Motor neuron (in vitro differentiated cells): ENCODE results near the gene ST3GAL2. TPM values are rescaled to one million over a fixed set of nuclear protein-coding genes. Genes with fewer than 3 reads are reported as not detected.

ENCODE experiments used
- ATAC-seq, 8 experiments: fragments of 200-7000 bp; cut with Tn5 transposase; replicated peaks in 6 of 8; 2 replicates each; pipeline ENCODE4 v1.8.0; 2021; ENCODE audit warnings: mild to moderate bottlenecking in 8 of 8, moderate library complexity in 8 of 8
- H3K27ac ChIP-seq, 2 donors: fragments of 250-450 bp; sonication (Bioruptor Pico); 2 replicates each; pipeline ENCODE4 v1.9.0; 2021; ENCODE audit warnings: antibody characterized with exemption in 2 of 2, mild to moderate bottlenecking in 2 of 2, moderate library complexity in 1 of 2
- H3K4me1 ChIP-seq, 2 donors: fragments of 250-450 bp; sonication (Bioruptor Pico); replicated peaks in 1 of 2; 2 replicates each; pipeline ENCODE4 v1.6.1; 2021; ENCODE audit warnings: antibody characterized with exemption in 2 of 2, mild to moderate bottlenecking in 2 of 2, moderate library complexity in 1 of 2
- H3K4me3 ChIP-seq, 5 donors: fragments of 250-450 bp; sonication (Bioruptor Pico); 2 replicates each; pipeline ENCODE4 v1.9.0; 2021; ENCODE audit warnings: antibody characterized with exemption in 5 of 5, mild to moderate bottlenecking in 5 of 5, moderate library complexity in 4 of 5
- WGBS, 10 experiments: fragments of 450-650 bp; shearing (Covaris generic); methylation state at CpG; one replicate each; pipeline ENCODE4 v1.0.0; 2022; 5-methylcytosine and 5-hydroxymethylcytosine counted together
- in situ Hi-C, 9 experiments: fragments of 400-800 bp; cut with MboI; loops; one replicate each; pipeline ENCODE4 v1.15.0; 2021; ENCODE audit warnings: low sequenced_read_pairs in 9 of 9, low pct_unique_long_range_greater_than_20kb in 2 of 9; ENCODE audit not compliant: unreplicated experiment in 9 of 9
- total RNA-seq, 8 experiments: library from RNA; unstranded; fragments of 300-600 nt; gene quantifications; 2 replicates each; pipeline versions ENCODE4 v1.2.3 to v1.2.4, GENCODE V29; 2022

Gene ST3GAL2, protein sequence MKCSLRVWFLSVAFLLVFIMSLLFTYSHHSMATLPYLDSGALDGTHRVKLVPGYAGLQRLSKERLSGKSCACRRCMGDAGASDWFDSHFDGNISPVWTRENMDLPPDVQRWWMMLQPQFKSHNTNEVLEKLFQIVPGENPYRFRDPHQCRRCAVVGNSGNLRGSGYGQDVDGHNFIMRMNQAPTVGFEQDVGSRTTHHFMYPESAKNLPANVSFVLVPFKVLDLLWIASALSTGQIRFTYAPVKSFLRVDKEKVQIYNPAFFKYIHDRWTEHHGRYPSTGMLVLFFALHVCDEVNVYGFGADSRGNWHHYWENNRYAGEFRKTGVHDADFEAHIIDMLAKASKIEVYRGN
- 10 to 100 TPM; 14.2 to 35.6 (median 22.0) TPM for total RNA-seq

DNA sequence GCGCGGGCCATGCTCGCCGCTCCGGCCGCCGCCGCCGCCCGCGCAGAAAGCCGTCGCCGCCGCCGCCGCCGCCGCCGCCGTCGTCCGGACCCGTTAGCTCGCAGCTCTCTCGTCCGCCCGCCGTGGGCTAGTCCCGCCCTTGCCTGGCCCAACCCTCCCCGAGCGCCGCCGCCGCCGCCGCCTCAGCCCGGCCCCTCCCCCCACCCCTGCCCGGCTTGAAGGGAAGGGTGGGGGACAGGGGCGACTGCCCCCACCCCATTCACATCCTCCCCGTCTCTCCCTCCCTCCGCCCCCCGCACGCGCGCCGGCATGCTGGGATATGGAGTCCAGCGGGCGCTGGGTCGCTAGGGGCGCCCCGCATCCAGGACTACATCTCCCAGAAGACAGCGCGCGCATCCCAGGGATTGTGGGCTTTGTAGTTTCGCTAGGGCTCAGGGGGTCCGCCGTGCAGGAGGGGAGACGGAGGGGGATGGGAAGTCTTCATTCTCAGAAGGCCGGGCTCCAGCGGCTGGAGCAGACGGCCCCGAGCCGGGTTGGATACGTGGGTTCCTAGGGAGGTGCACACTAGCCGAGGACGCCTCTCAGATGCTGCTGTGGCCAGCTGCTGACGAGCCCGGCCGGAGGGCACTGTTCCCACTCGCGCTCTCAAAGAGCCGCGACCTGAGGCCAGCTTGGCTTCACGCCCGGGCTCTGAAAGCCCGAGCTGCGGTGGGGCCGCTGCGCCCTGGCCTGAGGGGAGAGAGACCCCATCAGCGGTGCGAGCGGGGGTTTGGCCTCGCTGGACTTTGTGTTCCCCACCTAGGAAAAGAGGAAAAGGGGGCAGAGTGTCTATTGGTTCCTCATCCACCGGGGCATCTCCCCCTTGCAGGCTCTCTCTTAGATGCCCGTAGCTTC, at the start of gene ST3GAL2:
Gene ST3GAL2, minus strand, starts transcription at position 132 of the 894 bp plus-strand sequence. CDS start 40,570 bp downstream, outside the sequence.
- peak within 1 kb of the TSS; percentile 48 to 97 (median 69) for H3K4me3 ChIP-seq
- 0 to 17% (median 12%) methylated on average over 2 to 22 of the region's 86 CpGs; no CpG with 5 or more reads in 6 of the 10 experiments for whole genome bisulfite sequencing, 10 experiments
- H3K27ac ChIP-seq = peak within 1 kb of the TSS; percentile 74 to 83
- H3K4me1 ChIP-seq = peaks cover 15 to 21% of the 10 kb centered on the region in 2 donors
- in situ Hi-C loops = no loop called here
- ATAC-seq = peak; percentile 88 to 93 (median 90)

DNA sequence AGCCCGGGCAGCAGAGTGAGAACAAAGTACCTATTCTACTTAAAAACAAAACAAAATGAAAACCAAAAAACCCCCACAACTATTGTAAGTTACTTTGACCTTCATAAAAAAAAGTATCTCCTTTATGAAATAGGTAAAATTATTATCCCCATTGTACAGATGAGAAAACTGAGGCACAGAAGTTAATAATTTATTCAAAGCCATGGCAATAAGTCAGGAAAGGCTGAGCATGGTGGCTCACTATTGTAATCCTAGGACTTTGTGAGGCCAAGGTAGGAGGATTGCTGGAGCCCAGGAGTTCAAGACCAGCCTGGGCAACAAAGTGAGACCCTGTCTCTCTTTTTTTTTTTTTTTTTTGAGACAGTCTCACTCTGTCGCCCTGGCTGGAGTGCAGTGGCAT, 46.0 kb upstream of the ST3GAL2 start:
- no peak overlapping the region for H3K4me3 ChIP-seq
- no peak overlapping the region for H3K27ac ChIP-seq
- in situ Hi-C loops = no loop called here
- whole genome bisulfite sequencing, 10 experiments = 83 to 100% (median 93%) methylated on average over 1 of the region's 2 CpGs; no CpG with 5 or more reads in 6 of the 10 experiments
- H3K4me1 ChIP-seq = no peaks in the 10 kb centered on the region
- no peak for ATAC-seq

DNA sequence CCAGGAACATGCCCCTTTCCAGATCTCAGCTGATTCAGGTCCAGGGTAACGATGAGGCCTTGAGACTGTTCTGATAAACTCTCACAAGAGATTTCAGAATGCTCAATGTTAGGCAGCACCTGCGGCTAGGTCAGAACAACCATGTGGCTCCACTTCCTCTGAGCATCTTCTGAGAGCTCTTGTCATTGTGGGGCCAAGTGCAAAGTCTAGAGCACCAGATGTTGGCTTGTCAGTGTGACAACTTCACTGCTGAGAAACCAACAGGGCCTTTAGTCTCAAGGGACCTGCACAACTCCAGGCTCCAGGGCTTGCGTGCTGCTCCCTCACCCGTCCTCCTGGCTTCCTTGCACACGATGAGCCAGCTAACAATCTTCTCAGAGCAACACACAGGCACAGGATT, 44.5 kb upstream of the ST3GAL2 start:
- in situ Hi-C loops = no loop called here
- ATAC-seq = no peak
- Histone ChIP-seq H3K4me3 (no peak overlapping the region), H3K27ac (no peak overlapping the region), H3K4me1 (no peaks in the 10 kb centered on the region)
- 20 to 92% (median 83%) methylated on average over 1 to 3 of the region's 5 CpGs; no CpG with 5 or more reads in 7 of the 10 experiments for WGBS, 10 experiments

DNA sequence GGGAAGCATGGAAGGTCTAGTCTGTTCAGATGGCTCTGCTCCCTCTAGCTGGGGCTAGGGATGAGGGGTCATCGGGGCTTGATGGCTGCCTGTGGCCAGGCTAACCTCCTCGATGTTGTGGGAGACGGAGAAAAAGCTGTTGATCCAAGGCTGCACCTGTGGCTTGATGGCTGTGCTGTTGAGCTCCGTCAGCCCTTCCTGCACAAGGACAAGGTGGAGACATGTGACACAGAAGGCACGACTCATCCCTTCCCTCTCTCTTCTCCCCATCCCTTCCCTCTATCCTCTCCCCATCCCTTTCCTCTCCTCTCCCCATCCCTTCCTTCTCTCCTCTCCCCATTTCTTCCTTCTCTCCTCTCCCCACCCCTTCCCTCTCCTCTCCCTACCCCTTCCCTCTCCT, 43.7 kb upstream of the ST3GAL2 start:
- ATAC-seq = peak in 5 of 8 experiments; percentile 31 to 72 (median 38)
- Histone ChIP-seq H3K27ac (no peak overlapping the region), H3K4me3 (no peak overlapping the region), H3K4me1 (no peaks in the 10 kb centered on the region)
- in situ Hi-C loops = no loop called here
- WGBS, 10 experiments = 60 to 100% (median 86%) methylated on average over 1 to 3 of the region's 5 CpGs; no CpG with 5 or more reads in 6 of the 10 experiments

DNA sequence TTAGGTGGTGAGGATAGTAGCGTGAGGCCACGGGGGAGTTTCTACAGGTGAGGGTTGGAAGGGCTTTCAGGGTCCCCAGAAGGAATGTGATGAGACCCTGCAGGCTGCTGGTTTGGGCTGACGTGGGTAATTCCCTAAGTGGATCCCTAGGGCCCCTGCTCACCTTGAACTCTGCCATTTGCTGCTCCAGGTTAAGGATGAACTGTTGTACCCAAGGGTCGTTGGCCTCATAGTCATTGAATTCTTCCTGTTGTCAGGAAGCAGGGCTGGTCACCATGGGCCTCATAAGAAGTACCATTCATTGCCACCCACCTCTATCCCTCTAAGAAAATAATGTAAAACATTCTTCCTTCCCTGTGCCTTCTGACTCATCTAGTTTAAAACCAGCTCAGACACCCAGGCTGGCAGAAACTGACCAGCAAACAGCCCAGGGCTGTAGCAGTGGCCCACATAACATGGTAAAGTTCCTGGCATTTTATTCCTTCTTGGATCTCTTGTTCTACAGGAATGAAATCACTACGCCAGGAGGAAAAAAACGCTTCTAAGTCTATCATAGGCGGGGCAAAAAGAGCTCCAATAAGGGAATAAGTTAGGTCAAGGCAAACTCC, 43.1 kb upstream of the ST3GAL2 start:
- 60 to 100% (median 84%) methylated on average over 1 to 5 of the region's 7 CpGs; no CpG with 5 or more reads in 2 of the 10 experiments for WGBS, 10 experiments
- no peak for ATAC-seq

DNA sequence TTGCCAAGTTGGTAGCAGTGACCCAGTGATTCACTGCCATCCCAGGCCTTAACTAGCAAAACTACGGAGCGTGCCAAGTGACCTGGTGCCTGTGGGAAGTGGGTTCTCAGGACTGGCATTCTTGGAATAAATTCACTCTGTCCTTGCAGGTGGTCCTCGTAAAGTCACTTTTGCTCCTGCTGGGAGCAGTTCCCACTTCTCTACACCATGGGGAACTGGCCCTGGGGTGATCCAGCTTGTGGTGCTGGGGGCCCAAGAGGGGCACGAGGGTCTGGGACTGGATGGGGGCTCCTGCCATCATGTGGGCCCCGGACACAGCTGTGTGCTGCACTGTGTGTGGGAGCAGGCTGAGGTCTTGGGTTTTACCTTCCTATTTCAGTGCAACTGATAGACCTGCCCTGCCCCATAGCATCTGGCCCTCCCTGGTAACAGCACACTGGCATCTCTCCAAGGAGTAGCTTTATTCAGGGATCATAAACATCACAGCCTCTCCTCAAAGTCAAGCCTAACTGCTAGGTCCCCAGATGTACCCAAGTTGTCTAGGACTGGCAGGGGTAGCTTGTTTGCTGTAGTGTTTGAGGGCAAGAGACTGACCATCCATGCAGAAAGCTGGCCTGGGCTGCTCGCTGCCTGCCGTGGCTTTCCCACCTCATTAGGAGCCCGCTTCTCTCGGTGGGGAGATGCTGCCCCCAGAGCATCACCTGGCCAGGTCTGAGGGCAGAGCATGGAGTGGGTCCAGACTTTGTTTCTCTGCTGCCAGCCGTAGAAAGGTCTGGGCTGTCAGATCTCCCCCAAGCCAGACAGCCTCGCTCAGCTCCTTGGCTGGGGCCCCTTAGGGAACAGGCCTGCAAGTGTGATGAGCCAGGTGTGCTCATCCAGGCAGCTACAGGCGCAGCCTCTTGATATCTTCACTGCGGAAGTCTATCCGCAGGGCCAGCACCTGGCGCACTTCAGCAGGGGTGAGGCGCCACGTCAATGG, 41.5 kb upstream of the ST3GAL2 start:
- in situ Hi-C loops = no loop called here
- ATAC-seq = peak in 2 of 8 experiments; percentile 10 to 13
- 80 to 100% (median 100%) methylated on average over 1 to 8 of the region's 17 CpGs; no CpG with 5 or more reads in 5 of the 10 experiments for WGBS, 10 experiments
- no peak overlapping the region for H3K27ac ChIP-seq
- no peaks in the 10 kb centered on the region for H3K4me1 ChIP-seq
- H3K4me3 ChIP-seq = no peak overlapping the region

More for the DNA sequence above, 43.1 kb upstream of the ST3GAL2 start:
- Histone ChIP-seq H3K27ac (no peak overlapping the region), H3K4me1 (no peaks in the 10 kb centered on the region), H3K4me3 (no peak overlapping the region)
- in situ Hi-C loops = no loop called here

DNA sequence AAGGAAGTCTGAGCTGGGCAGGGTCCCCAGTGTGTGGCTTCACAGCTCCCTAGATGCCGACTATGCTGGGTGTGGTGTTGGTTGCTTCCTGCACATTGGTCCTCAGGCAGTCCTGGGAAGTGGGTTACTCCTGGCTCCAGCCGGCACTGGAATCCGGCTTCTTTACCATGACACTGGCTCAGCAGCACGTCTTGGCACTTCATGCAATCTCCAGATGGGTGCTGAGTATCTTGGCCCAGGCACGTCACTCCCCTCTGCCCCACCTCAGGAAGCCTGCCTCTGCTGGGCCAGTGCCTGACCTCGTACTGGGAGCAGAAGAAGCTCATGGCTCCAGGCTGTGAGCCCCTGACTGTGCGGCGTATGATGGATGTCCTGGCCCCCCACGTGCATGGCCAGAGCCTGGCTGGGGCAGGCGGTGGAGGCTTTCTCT, 40.0 kb upstream of the ST3GAL2 start:
- in situ Hi-C loops = no loop called here
- Histone ChIP-seq H3K27ac (no peak overlapping the region), H3K4me3 (no peak overlapping the region), H3K4me1 (no peaks in the 10 kb centered on the region)
- 0 to 89% (median 35%) methylated on average over 1 to 3 of the region's 10 CpGs; no CpG with 5 or more reads in 6 of the 10 experiments for WGBS, 10 experiments
- peak in 5 of 8 experiments; percentile 7 to 82 (median 66) for ATAC-seq

DNA sequence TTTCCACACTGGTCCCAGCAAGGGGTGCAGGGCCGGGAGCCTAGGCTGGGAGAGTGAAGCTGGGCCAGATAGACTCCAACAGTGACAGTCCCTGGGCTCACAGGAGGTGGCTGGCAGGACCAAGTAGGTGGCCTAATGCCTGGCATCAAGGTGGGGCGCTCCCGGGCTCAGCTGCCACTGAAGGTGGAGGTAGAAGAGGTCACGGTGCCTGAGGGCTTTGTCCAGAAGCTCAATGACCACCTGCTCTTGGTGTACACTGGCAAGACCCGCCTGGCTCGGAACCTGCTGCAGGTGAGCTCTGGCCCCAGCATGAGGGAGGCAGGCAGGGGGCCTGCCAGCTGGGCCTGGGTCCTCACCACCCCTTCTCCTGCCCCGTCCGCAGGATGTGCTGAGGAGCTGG, 39.3 kb upstream of the ST3GAL2 start:
- WGBS, 10 experiments = 80 to 100% (median 80%) methylated on average over 1 to 2 of the region's 8 CpGs; no CpG with 5 or more reads in 7 of the 10 experiments
- H3K27ac ChIP-seq = no peak overlapping the region
- H3K4me1 ChIP-seq = no peaks in the 10 kb centered on the region
- no peak overlapping the region for H3K4me3 ChIP-seq
- in situ Hi-C loops = no loop called here
- no peak for ATAC-seq

DNA sequence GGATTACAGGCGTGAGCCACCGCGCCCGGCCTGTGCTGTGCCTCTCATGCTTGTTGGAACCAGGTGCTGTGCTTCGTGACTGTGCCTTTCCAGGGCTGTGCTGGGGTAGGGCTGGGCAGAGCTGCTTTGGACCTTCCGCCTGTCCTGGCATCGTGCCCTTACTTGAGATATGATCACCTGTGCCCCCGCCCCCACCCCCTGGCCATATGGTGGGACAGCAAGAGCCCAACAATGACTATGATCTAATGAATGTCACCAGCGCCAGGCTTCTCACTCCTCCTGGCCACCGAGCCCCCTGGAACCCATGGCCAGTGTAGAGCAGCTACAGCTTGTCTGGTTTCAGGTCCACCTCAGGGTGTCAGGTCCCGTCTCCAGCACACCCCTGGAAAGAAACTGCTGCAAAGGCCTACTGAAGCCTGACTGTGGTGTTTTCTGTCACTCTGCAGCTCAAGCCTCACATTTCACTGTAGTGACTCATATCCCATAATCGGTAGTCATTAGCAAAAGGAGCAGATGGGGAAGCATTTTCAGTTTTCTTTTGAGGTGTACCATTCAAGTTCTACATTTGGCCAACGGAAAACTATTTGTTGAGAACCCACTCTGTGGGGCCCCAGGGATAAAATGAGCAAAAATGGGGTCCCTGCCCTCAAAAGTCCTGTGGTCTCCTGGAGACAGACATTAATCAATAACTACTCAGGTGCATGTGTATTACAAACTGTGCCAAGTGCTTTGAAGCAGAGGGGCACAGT, 37.5 kb upstream of the ST3GAL2 start:
- Histone ChIP-seq H3K27ac (no peak overlapping the region), H3K4me1 (no peaks in the 10 kb centered on the region), H3K4me3 (no peak overlapping the region)
- in situ Hi-C loops = no loop called here
- peak in 3 of 8 experiments; percentile 15 to 74 (median 60) for ATAC-seq
- WGBS, 10 experiments = 0 to 100% (median 53%) methylated on average over 1 to 5 of the region's 13 CpGs; no CpG with 5 or more reads in 3 of the 10 experiments

DNA sequence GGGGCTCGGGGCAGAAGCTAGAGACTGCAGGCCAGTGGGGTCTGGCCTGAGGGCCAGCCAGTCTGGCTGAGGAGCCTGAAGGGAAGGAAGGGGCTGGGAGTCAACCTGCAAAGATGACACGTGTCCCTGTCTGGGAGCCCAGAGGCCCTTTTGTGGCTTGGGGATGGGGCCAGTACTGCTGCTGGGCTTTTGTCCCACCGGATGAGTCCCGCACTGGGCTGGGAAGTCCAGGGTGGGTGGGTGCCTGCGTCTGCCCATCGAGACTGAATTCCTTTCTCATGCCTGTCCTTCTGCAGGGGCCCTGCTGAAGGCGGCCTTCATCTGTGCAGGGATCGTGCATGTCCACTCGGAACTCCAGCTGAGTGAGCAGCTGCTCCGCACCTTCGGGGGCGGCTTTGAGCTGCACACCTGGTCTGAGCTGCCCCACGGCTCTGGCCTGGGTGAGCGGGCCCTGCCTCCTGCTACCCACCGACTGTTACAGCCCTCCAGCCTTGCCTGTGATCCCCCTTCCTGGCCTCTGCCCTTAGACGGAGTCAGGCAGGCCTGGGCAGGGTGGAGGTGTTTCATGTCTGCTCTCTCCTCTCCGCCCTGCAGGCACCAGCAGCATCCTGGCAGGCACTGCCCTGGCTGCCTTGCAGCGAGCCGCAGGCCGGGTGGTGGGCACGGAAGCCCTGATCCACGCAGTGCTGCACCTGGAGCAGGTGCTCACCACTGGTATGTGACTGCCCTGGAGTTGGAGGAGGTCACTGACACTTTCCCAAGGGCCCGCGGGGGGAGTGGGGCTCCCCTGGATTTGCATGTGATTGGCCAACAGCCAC, 36.4 kb upstream of the ST3GAL2 start:
- Histone ChIP-seq H3K4me3 (no peak overlapping the region), H3K4me1 (no peaks in the 10 kb centered on the region), H3K27ac (no peak overlapping the region)
- 54 to 92% (median 88%) methylated on average over 2 to 4 of the region's 24 CpGs; no CpG with 5 or more reads in 6 of the 10 experiments for WGBS, 10 experiments
- ATAC-seq = no peak
- in situ Hi-C loops = no loop called here
